Measurements from ENCODE around the gene KANSL3. TPM values are rescaled to one million over a fixed set of nuclear protein-coding genes. Genes with fewer than 3 reads are reported as not detected.
A peak's percentile ranks its signal among the peaks of the same experiment; 100 is the strongest.

KANSL3 gene
- total and polyA plus RNA-seq, 9 of the 15 experiments (the other 6 are each of a cell fraction or from before 2014, with no cell fraction given), result 11.3 to 43.7 (median 27.9) TPM

DNA sequence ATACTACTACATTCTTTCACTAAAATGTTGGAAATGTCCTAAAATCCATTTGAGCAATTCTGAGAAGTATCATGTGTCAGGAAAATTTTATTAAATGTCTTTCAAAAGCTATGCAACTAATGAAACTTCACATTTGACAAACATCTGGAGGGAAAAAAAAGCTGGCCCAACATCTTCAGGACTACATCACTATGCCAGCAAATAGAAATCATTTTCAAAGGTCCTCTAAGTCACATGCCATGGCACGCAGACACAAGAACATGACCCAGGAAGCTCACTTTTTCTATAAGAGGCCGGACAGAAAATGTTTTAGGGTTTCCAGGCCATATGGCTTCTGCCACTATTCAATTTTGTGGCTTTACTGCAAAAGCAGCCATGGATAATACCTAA, 11.6 kb downstream of the KANSL3 start:
- Histone ChIP-seq H3K4me1 (replicated peaks in 1 of 2; ENCODE audit: control insufficient read depth in 2 of 2, insufficient read depth in 2 of 2, low read length in 2 of 2) (peaks cover 0 to 4% of the 10 kb centered on the region in 2 experiments; a peak in 3 of 5 replicates), H4K20me1 (replicated peaks; ENCODE audit: control insufficient read depth, insufficient read depth, low read length) (no peaks in the 10 kb centered on the region), H3K4me2 (ENCODE audit: insufficient read depth, low read length) (no peak overlapping the region), H3K9me3 (replicated peaks; ENCODE audit: control insufficient read depth, insufficient read depth, low read depth, low read length) (no peaks in the 10 kb centered on the region), H3K79me2 (ENCODE audit: control insufficient read depth, insufficient read depth, low read length) (peaks cover 14% of the 10 kb centered on the region; the same call in 2 of the 3 replicates), H2AFZ (ENCODE audit: low read depth, low read length) (no peak overlapping the region), H3K4me3 (no peak overlapping the region), H3K9ac (ENCODE audit: insufficient read depth in 1 of 2, low read depth in 2 of 2, low read length in 2 of 2) (no peak overlapping the region), H3K27me3 (ENCODE audit: control insufficient read depth in 2 of 2, insufficient read depth in 2 of 2, low read length in 2 of 2) (no peaks in the 10 kb centered on the region; a peak in 1 of 5 replicates), H3K9me1 (ENCODE audit: control insufficient read depth, insufficient read depth, low read length) (no peaks in the 10 kb centered on the region), H3K27ac (ENCODE audit: extremely low read depth, low read depth, low read length) (no peak overlapping the region), H3K36me3 (ENCODE audit: control insufficient read depth, insufficient read depth, low read length) (peaks cover 71% of the 10 kb centered on the region)
- ChIA-PET POLR2A (interaction anchor here (1.5 to 6.9 kb wide), 2 partner anchors 9 to 17 kb away, joined by 6 to 70 read pairs; partner anchors contain the start of gene KANSL3), CTCF (ENCODE audit: low intra/inter-chr PET ratio) (no interaction called here)
- no peak for DNase-seq (ENCODE audit: extremely low read depth in 1 of 4, low spot score in 3 of 4)
- no peak for FAIRE-seq
- in situ Hi-C loops (cut with MboI) (no loop called here), intact Hi-C loops (cut with micrococcal nuclease) (no loop called here)
- TF ChIP-seq ZNF12 (CRISPR knock-in tag; IDR thresholded peaks at IDR 0.05), result no peak
- TF ChIP-seq ETV5 (CRISPR knock-in tag; IDR thresholded peaks at IDR 0.05; ENCODE audit: low read depth), result no peak
- peak; percentile 2 for TF ChIP-seq HNRNPK (IDR thresholded peaks at IDR 0.05; ENCODE audit: low read depth, low read length, poor library complexity, severe bottlenecking)
- ATAC-seq, result no peak
- BruUV-seq (replicated peaks), result no TSS peak
- 81% methylated on average over 2 of the region's 2 CpGs for WGBS (ENCODE audit: insufficient coverage, low coverage, missing lambda C conversion rate)

All from K562 (cell line).